Thoracic aorta (tissue), 2 donors: ENCODE results near the gene CLN6. TPM values are rescaled to one million over a fixed set of nuclear protein-coding genes. Genes with fewer than 3 reads are reported as not detected.

Experiments used
- ATAC-seq: fragments of 150-250 bp; one replicate; pipeline ENCODE4 v1.8.0; 2017; ENCODE audit warnings: low read depth; ENCODE audit not compliant: insufficient number of reproducible peaks, low FRiP score
- DNase-seq: peaks from one replicate; pipeline ENCODE4 v3.0.0-alpha.2; 2020; ENCODE audit warnings: low spot score
- H3K27ac ChIP-seq, 2 donors: fragments of 200-600 bp; sonication (generic); 1 replicate in 1 of 2; 2 replicates in 1 of 2; pipeline ENCODE4 v1.5.1; 2016; ENCODE audit warnings: mild to moderate bottlenecking in 2 of 2, moderate library complexity in 2 of 2
- H3K27me3 ChIP-seq: fragments of 200-600 bp; sonication (generic); replicated peaks from 2 replicates; pipeline ENCODE4 v1.6.0; 2016; ENCODE audit warnings: mild to moderate bottlenecking; ENCODE audit not compliant: insufficient read depth
- H3K36me3 ChIP-seq: fragments of 200-600 bp; sonication (generic); one replicate; pipeline ENCODE4 v1.5.1; 2016
- H3K4me1 ChIP-seq, 2 donors: fragments of 200-600 bp; sonication (generic); 1 replicate in 1 of 2; 2 replicates in 1 of 2; pipeline versions ENCODE4 v1.5.1 to v1.6.0; 2016; ENCODE audit warnings: low read depth in 2 of 2, mild to moderate bottlenecking in 1 of 2; ENCODE audit not compliant: control insufficient read depth in 1 of 2
- H3K4me3 ChIP-seq: fragments of 200-600 bp; sonication (generic); 2 replicates; pipeline ENCODE4 v1.5.1; 2016; ENCODE audit warnings: mild to moderate bottlenecking
- H3K9me3 ChIP-seq: fragments of 200-600 bp; sonication (generic); 2 replicates; pipeline ENCODE4 v1.5.1; 2016
- CTCF ChIP-seq: fragments of 200-600 bp; sonication (generic); IDR thresholded peaks from one replicate; pipeline ENCODE4 v1.5.1; 2019; ENCODE audit warnings: antibody characterized with exemption
- total RNA-seq, 2 donors: library from RNA; depleted of rRNA; stranded (reverse); fragments of >200 nt; gene quantifications; one replicate each; pipeline versions ENCODE4 v1.1.0 to v1.2.3, GENCODE V29; 2016

The CLN6 gene
- 10 to 100 TPM; 18.5 to 22.9 TPM for total RNA-seq

GRCh38 chr15:68229386-68230156 is at the start of gene CLN6:
Gene CLN6 (minus strand): TSS chr15:68229728. CDS start chr15:68229584, 144 bp downstream.
- Histone ChIP-seq H3K36me3 (no peaks in the 10 kb centered on the region), H3K4me3 (peak within 1 kb of the TSS; percentile 89), H3K27me3 (no peaks in the 10 kb centered on the region), H3K9me3 (no peaks in the 10 kb centered on the region), H3K4me1 (peaks cover 15 to 20% of the 10 kb centered on the region in 2 donors), H3K27ac (peak within 1 kb of the TSS; percentile 19 to 32)
- no peak for TF ChIP-seq CTCF
- ATAC-seq (peak; percentile 82), DNase-seq (no peak)

- no peak for DNase-seq
- Histone ChIP-seq H3K27me3 (no peaks in the 10 kb centered on the region), H3K9me3 (no peaks in the 10 kb centered on the region), H3K27ac (peak overlapping the region; percentile 98 to 99), H3K4me1 (peaks cover 26 to 64% of the 10 kb centered on the region in 2 donors), H3K4me3 (peak overlapping the region; percentile 94), H3K36me3 (no peaks in the 10 kb centered on the region)
- TF ChIP-seq CTCF, result no peak
- ATAC-seq, result no peak
These were observed 49.3 kb upstream of the CLN6 start for GRCh38 chr15:68278595-68279405.

- Histone ChIP-seq H3K36me3 (no peaks in the 10 kb centered on the region), H3K4me3 (peak overlapping the region; percentile 94), H3K9me3 (no peaks in the 10 kb centered on the region), H3K27me3 (no peaks in the 10 kb centered on the region), H3K27ac (peak overlapping the region; percentile 98 to 99), H3K4me1 (peaks cover 22 to 69% of the 10 kb centered on the region in 2 donors)
- no peak for TF ChIP-seq CTCF
- DNase-seq, result no peak
- ATAC-seq, result no peak
These were observed 48.7 kb upstream of the CLN6 start for GRCh38 chr15:68278345-68278594.

- peaks cover 18 to 69% of the 10 kb centered on the region in 2 donors for H3K4me1 ChIP-seq
- DNase-seq, result peak; percentile 60
These were observed 48.2 kb upstream of the CLN6 start, which contains the start of gene FEM1B for GRCh38 chr15:68277603-68278344. Gene FEM1B (plus strand): TSS chr15:68277745. CDS start chr15:68278418, 673 bp downstream.

More at GRCh38 chr15:68277603-68278344, 48.2 kb upstream of the CLN6 start, which contains the start of gene FEM1B:
- peak; percentile 47 for TF ChIP-seq CTCF
- Histone ChIP-seq H3K9me3 (no peaks in the 10 kb centered on the region), H3K27ac (peak within 1 kb of the TSS; percentile 98 to 99), H3K4me3 (peak within 1 kb of the TSS; percentile 94), H3K36me3 (no peaks in the 10 kb centered on the region), H3K27me3 (no peaks in the 10 kb centered on the region)
- peak; percentile 61 for ATAC-seq
